ENCODE data around the gene RAMP3. TPM values are rescaled to one million over a fixed set of nuclear protein-coding genes. Genes with fewer than 3 reads are reported as not detected.
A peak's percentile ranks its signal among the peaks of the same experiment; 100 is the strongest.
"Not testable (repeated sequence)": the region's sequence is repeated elsewhere in the genome, so short reads cannot be mapped to it uniquely, and the experiment has no call there.

Gene RAMP3
- total RNA-seq, 1 donor from 2014 or later, result 183 TPM

- Histone ChIP-seq H3K4me3 (no peak overlapping the region), H3K27ac (no peak overlapping the region), H3K9me3 (no peaks in the 10 kb centered on the region), H3K36me3 (no peaks in the 10 kb centered on the region), H3K27me3 (ENCODE audit: low read depth) (peaks cover under 1% of the 10 kb centered on the region), H3K4me1 (no peaks in the 10 kb centered on the region)
- ATAC-seq, result no peak
- no peak for TF ChIP-seq CTCF (IDR thresholded peaks at IDR 0.05)
- DNase-seq, result peak; percentile 28
- intact Hi-C loops (cut with DNase I), result no loop called here
Measured at GRCh38 chr7:45162943-45163691, 5.5 kb downstream of the RAMP3 start.

GRCh38 chr7:45163692-45164052 lies 6.1 kb downstream of the RAMP3 start:
- no peaks in the 10 kb centered on the region for H3K9me3 ChIP-seq
- no peaks in the 10 kb centered on the region for H3K36me3 ChIP-seq
- no peak overlapping the region for H3K27ac ChIP-seq
- no peak overlapping the region for H3K4me3 ChIP-seq
- H3K4me1 ChIP-seq, result no peaks in the 10 kb centered on the region
- intact Hi-C loops (cut with DNase I), result no loop called here
- ATAC-seq (no peak), DNase-seq (peak; percentile 21)
- no peaks in the 10 kb centered on the region for H3K27me3 ChIP-seq (ENCODE audit: low read depth)
- TF ChIP-seq CTCF (IDR thresholded peaks at IDR 0.05), result no peak

GRCh38 chr7:45164271-45164670 lies 6.7 kb downstream of the RAMP3 start:
- H3K27me3 ChIP-seq (ENCODE audit: low read depth); H3K36me3 ChIP-seq; ATAC-seq; H3K9me3 ChIP-seq; intact Hi-C loops (cut with DNase I); H3K4me1 ChIP-seq; H3K27ac ChIP-seq; H3K4me3 ChIP-seq: not testable (repeated sequence)
- DNase-seq, result peak; percentile 9

- no peak overlapping the region for H3K4me3 ChIP-seq
- no peaks in the 10 kb centered on the region for H3K27me3 ChIP-seq (ENCODE audit: low read depth)
- no peak for TF ChIP-seq CTCF (IDR thresholded peaks at IDR 0.05)
- H3K4me1 ChIP-seq, result no peaks in the 10 kb centered on the region
- H3K36me3 ChIP-seq, result no peaks in the 10 kb centered on the region
- DNase-seq (no peak), ATAC-seq (no peak)
- intact Hi-C loops (cut with DNase I), result no loop called here
- H3K9me3 ChIP-seq, result no peaks in the 10 kb centered on the region
- H3K27ac ChIP-seq, result no peak overlapping the region
Measured at GRCh38 chr7:45165857-45166256, 8.3 kb downstream of the RAMP3 start.

GRCh38 chr7:45171946-45172345 lies 14.4 kb downstream of the RAMP3 start:
- ATAC-seq, result no peak
- Histone ChIP-seq H3K9me3 (no peaks in the 10 kb centered on the region), H3K4me3 (no peak overlapping the region), H3K36me3 (no peaks in the 10 kb centered on the region), H3K4me1 (peaks cover 6% of the 10 kb centered on the region), H3K27ac (no peak overlapping the region), H3K27me3 (ENCODE audit: low read depth) (no peaks in the 10 kb centered on the region)
- intact Hi-C loops (cut with DNase I), result no loop called here
- peak; percentile 29 for DNase-seq
- no peak for TF ChIP-seq CTCF (IDR thresholded peaks at IDR 0.05)

GRCh38 chr7:45173596-45174327 lies 16.2 kb downstream of the RAMP3 start:
- peak; percentile 14 for DNase-seq

More at GRCh38 chr7:45173596-45174327, 16.2 kb downstream of the RAMP3 start:
- TF ChIP-seq CTCF (IDR thresholded peaks at IDR 0.05), result no peak
- no peaks in the 10 kb centered on the region for H3K36me3 ChIP-seq
- peaks cover 6% of the 10 kb centered on the region for H3K4me1 ChIP-seq
- H3K9me3 ChIP-seq, result no peaks in the 10 kb centered on the region
- no peaks in the 10 kb centered on the region for H3K27me3 ChIP-seq (ENCODE audit: low read depth)
- no peak overlapping the region for H3K27ac ChIP-seq
- intact Hi-C loops (cut with DNase I), result no loop called here
- H3K4me3 ChIP-seq, result no peak overlapping the region
- ATAC-seq, result no peak

Data from lower lobe of right lung (tissue), 2 donors.